GM18909 (cell line): Measurements from ENCODE around the gene SETD7.

Experiments
- ATAC-seq: cut with Tn5 transposase; IDR thresholded peaks from one replicate; pipeline ENCODE4 v1.9.1; 2021; ENCODE audit warnings: mild to moderate bottlenecking; ENCODE audit not compliant: unreplicated experiment, poor library complexity

SETD7 gene

DNA sequence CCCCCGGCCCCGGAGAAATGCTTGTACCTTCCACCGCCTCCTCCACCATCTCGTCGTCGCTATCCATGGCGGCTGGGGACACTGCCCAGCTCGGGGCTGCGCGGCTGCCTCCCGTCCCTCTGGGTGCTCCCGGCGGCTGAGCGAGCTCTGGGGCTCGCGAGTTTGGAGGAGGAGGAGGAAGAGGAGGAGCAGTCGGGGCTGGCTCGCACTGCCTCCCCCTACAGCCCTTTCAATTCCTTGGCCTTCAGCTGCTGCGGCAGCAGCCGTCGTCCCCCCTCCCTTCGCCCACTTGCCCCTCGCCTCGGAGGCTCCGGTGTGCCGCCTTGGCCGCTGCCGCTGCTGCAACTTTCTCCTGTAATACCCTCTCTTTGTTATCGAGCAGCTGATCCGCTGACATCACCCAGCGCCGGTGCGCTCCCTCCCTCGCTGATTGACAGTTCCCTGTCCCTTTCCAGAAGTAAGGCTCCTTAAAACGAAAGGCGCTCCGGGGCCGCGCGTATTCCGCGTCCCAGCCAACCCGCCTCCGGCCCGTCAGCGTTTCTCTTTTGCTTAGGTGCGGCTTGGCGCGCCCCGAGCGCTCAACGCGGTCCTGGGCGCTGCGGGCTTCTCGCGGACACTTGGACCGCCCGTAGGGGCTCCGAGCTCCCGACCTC is at the start of gene SETD7:
TSS of gene SETD7 (minus strand) at position 149 of the 653 bp plus-strand sequence. CDS start at position 67, 82 bp downstream.
- ATAC-seq = peak; percentile 35

- ATAC-seq = no peak
Measured at GRCh38 chr4:139605516-139605915, 49.5 kb upstream of the SETD7 start.

DNA sequence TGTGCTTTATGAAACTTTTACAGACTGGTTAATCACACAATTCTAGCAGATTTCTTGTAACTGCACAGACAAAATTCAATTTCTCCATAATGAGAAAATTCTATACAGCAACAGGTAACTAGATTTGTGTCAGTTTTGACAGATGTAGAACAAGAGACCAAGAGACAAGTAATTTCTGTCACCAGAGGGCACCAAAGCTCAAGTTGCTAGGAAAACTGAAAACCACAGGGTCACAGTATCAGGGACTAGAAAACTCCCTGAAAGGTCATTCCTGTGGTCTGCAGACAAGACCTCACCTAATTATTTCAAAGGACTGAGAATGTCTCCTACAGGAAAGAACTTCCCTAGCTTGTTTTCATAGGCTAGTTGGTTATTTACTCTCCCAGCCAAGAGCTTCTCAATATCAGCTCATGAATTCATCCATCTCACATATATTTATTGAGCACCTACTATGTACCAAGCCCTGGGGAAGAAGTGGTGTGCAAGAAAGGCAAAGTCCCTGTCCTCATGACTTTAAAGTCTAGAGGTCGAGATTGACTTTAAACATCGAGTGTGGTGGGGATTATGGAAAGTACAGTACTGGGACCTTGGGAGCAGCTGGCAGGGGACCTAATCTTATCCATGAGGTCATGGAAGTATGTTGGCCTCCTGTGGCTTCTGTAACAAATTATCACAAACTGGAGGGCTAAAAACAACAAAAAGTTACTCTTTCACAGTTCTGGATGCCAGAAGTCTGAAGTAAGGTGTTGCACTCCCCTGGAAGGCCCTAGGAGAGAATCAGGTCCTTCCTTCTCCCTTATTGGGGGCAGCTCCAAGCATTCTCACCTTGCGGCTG is 47.8 kb upstream of the SETD7 start:
- no peak for ATAC-seq

DNA sequence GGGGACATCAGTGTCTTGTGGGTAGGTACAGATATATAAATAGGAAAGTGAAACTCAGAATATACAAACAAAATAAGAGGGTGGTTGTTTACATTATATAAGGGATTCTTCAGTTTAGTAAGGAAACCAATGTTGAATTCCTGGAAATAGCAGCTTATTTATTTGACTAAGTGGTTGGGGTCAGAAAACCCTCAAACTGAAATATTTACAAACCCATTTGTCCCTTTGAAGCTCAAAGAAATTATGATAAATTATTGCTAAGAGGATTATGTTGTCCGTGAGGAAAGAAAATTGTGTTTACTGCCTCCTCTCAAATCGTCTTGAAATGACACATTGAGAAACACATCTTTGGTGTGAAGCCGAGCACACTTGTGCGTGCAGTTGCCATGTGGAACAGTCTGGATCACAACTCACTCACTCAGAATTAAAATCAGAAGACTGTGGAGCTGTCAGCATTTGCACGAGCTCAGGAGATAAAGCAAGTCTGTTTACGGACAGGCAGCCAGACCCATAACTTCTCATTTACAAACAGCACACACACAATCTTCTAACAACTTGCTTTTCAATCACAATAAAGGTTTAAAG is 46.8 kb upstream of the SETD7 start:
- no peak for ATAC-seq

GRCh38 chr4:139600662-139601061 is 44.6 kb upstream of the SETD7 start:
- no peak for ATAC-seq

DNA sequence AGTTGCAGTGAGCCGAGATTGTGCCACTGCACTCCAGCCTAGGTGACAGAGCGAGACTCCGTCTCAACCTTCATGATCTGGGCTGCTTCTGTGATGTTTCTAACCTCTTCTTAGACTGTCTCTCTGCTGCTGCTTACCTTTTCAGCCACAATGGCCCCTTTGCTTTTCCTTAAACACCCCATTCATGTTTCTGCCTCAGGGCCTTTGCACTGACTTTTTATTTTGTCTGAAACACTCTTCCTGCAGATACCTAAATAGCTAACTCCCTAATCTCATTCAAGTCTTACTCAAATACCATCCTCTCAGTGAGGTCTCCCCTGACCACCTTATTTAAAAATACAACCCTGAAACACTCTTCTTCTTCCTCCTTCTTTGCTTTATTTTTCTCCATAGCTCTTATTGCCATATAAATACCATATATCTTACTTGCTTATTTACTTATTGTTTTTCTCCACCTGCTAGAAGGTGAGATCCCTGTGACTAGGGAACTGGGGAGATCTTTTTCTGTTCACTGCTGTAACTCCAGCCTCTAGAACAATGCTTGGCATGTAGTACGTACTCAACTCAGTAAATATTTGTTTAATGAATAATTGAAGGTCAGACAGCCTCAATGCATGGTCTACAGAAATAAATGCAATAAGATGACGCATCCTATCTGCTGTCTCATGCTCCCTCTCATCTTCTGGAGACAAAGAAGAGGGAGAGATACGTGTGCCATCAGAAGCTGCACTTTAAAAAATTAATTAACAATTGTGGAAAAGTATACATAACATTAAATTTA is 43.8 kb upstream of the SETD7 start:
- ATAC-seq = no peak

DNA sequence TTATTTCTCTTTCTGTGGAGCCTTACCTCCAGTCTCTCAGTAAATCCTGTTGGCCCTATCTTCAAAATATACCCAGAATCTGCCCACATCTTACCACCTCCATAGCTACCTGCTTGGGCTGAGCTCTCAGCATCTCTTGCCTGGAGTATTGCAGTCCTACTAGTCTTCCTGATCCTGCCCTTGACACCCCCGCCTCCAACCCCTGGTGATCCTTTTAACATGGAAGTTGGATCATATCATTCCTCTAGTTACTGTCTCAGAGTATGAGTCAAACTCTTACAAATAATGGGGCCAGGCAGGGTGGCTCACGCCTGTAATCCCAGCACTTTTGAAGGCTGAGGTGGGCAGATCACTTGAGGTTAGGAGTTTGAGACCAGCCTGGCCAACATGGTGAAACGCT is 43.1 kb upstream of the SETD7 start:
- ATAC-seq = no peak

- no peak for ATAC-seq
Measured at GRCh38 chr4:139596684-139597279, 40.8 kb upstream of the SETD7 start.

- no peak for ATAC-seq
Measured at GRCh38 chr4:139596034-139596683, 40.1 kb upstream of the SETD7 start.

GRCh38 chr4:139594591-139595185 is 38.7 kb upstream of the SETD7 start:
- no peak for ATAC-seq

- ATAC-seq = no peak
Measured at GRCh38 chr4:139593091-139593564, 37.1 kb upstream of the SETD7 start.

DNA sequence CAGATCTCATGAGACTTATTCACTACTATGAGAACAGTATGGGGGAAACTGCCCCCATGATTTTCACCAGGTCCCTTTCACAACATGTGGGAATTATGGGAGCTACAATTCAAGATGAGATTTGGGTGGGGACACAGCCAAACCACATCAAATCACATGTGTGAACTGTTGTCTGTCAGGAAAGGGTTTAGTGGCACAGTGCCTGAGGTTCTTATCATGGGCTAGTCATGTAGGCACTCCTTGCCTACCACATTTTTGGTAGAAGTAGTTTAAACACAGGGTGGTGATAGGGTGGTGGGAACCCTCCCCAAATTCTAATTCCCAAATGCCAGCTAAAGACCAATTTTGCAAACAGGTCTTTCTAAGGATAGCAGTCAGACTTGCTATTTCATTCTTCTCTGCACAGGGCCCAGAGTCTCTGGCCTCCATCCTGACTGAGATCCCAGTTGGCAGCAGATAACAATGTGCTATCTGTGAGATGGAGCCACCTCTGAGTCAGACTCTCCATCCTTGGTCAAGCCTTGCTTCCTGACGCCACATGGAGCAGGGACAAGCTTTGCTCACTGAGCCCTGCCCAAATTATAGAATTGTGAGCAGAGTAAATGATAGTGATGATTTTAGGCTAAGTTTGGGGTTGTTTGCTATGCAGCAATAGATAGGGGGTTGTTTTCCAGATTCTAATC is 33.5 kb upstream of the SETD7 start:
- no peak for ATAC-seq

DNA sequence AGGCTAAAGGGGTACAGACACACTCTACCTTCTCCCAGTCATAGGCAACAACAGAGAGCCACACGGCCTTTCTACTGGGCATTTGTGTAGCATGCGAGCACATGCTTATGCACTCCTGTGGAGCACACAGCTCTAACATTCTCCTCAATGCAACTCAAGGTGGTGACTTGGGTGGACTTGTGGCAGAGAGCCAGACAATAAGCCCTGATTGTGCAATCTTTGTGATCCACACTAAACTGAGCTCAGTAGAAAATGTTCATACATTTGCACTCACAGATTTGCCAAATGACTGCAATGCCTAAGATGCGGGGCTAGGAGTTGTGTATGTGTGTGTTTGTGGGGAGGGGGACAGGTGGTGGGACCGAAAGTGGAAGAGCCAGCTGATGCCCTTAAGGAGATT is 31.4 kb upstream of the SETD7 start:
- ATAC-seq = no peak

GRCh38 chr4:139585473-139585872 is 29.5 kb upstream of the SETD7 start:
- no peak for ATAC-seq

GRCh38 chr4:139584784-139585183 is 28.8 kb upstream of the SETD7 start:
- ATAC-seq = no peak

GRCh38 chr4:139584013-139584412 is 28.0 kb upstream of the SETD7 start:
- ATAC-seq = no peak

GRCh38 chr4:139582044-139582443 is 26.0 kb upstream of the SETD7 start:
- ATAC-seq = no peak

DNA sequence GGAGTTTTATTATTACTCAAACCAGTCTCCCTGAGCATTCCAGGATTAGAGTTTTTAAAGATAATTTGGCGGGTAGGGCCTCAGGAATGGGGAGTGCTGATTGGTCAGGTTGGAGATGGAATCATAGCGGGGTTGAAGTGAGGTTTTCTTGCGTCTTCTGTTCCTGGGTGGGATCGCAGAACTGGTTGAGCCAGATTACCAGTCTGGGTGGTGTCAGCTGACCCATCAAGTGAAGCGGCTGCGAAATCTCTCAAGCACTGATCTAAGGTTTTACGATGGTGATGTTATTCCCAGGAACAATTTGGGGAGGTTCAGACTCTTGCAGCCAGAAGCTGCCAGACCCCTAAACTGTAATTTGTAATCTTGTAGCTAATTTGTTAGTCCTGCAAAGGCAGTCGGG is 25.1 kb upstream of the SETD7 start:
- no peak for ATAC-seq

DNA sequence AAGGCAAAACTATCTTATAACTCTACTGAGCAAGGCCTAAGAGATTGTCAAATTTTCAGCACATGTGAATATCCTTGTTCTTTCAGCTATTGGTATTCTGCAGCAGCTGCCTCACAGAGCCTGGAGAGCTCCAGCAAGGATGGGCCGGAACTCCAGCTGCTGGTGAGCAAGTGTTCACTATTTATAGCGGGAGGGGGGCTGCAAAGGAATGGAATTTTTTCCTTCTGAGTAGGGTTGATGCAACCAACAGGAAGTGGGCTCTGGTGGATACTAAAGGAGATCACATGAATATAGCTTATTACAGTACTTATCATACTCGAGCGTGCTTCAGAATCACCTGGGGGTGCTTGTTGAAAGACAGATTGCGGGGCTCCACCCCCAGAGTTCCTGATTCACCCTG is 20.2 kb upstream of the SETD7 start:
- ATAC-seq = no peak
